Stimulated activated CD4-positive, alpha-beta T cell treated with anti-CD3 and anti-CD28 coated beads, Interleukin-15, amount 100 ng/mL, for 48 hours (primary cell): ENCODE results near the gene TFF3.

Experiments used
- DNase-seq, 2 donors: peaks; one replicate each; pipeline ENCODE4 v3.0.0-alpha.2; 2020; ENCODE audit warnings: low read depth in 2 of 2

TFF3 gene

GRCh38 chr21:42266971-42267556 is 48.1 kb downstream of the TFF3 start:
- DNase-seq = no peak

GRCh38 chr21:42265231-42265812 is 49.9 kb downstream of the TFF3 start:
- no peak for DNase-seq

GRCh38 chr21:42264245-42265195 is 50.7 kb downstream of the TFF3 start:
- no peak for DNase-seq

- DNase-seq = no peak
Observed at GRCh38 chr21:42263591-42264131, 51.5 kb downstream of the TFF3 start.

- no peak for DNase-seq
Observed at GRCh38 chr21:42262831-42263231, 52.4 kb downstream of the TFF3 start.

GRCh38 chr21:42261829-42262200 is 53.4 kb downstream of the TFF3 start:
- no peak for DNase-seq
